OCI-LY1 (cell line): ENCODE results near the gene LRMDA.

Source experiments
- H2AFZ ChIP-seq: fragments of 200-600 bp; sonication (generic), shearing (Covaris generic); 2 replicates; pipeline ENCODE4 v1.6.0; 2014; ENCODE audit warnings: antibody characterized with exemption, mild to moderate bottlenecking, low read length
- H3F3A ChIP-seq: fragments of 200-600 bp; sonication (generic), shearing (Covaris generic); 2 replicates; pipeline ENCODE4 v1.6.0; 2014; ENCODE audit warnings: mild to moderate bottlenecking, antibody characterized with exemption, low read length, moderate library complexity; ENCODE audit not compliant: insufficient read depth
- H3K27ac ChIP-seq: fragments of 200-600 bp; sonication (generic); 2 replicates; pipeline ENCODE4 v1.5.1; 2014; ENCODE audit warnings: low read length, mixed run types, mild to moderate bottlenecking, low read depth; ENCODE audit not compliant: poor library complexity, severe bottlenecking
- H3K27me3 ChIP-seq: fragments of 200-600 bp; sonication (generic); 2 replicates; pipeline ENCODE4 v1.6.0; 2014; ENCODE audit warnings: antibody characterized with exemption, mild to moderate bottlenecking, low read length, moderate library complexity; ENCODE audit not compliant: insufficient read depth
- H3K36me3 ChIP-seq: fragments of 200-600 bp; sonication (generic); 2 replicates; pipeline ENCODE4 v1.6.1; 2014; ENCODE audit warnings: mild to moderate bottlenecking, antibody characterized with exemption, low read length, moderate library complexity, mixed read lengths; ENCODE audit not compliant: insufficient read depth
- H3K4me1 ChIP-seq: fragments of 200-600 bp; sonication (generic); 2 replicates; pipeline ENCODE4 v1.5.1; 2014; ENCODE audit warnings: mild to moderate bottlenecking, low read length, moderate library complexity; ENCODE audit not compliant: insufficient read depth, severe bottlenecking
- H3K4me2 ChIP-seq: fragments of 200-600 bp; sonication (generic), shearing (Covaris generic); 2 replicates; pipeline ENCODE4 v1.6.1; 2014; ENCODE audit warnings: low read length
- H3K4me3 ChIP-seq: fragments of 200-600 bp; sonication (generic); 2 replicates; pipeline ENCODE4 v1.5.1; 2014; ENCODE audit warnings: low read length, low read depth, mild to moderate bottlenecking, mixed read lengths; ENCODE audit not compliant: poor library complexity, severe bottlenecking
- H3K79me2 ChIP-seq: fragments of 200-600 bp; shearing (Covaris generic); 2 replicates; pipeline ENCODE4 v1.6.1; 2016; ENCODE audit warnings: mixed run types, low read length, mixed read lengths; ENCODE audit not compliant: insufficient read depth
- H3K9ac ChIP-seq: fragments of 200-600 bp; sonication (generic), shearing (Covaris generic); 2 replicates; pipeline ENCODE4 v1.6.1; 2014; ENCODE audit warnings: mild to moderate bottlenecking, low read length, mixed read lengths
- H3K9me2 ChIP-seq: fragments of 200-600 bp; sonication (generic), shearing (Covaris generic); 2 replicates; pipeline ENCODE4 v1.6.1; 2014; ENCODE audit warnings: low read depth, mild to moderate bottlenecking, low read length, mixed read lengths
- H3K9me3 ChIP-seq: fragments of 200-600 bp; shearing (Covaris generic); 2 replicates; pipeline ENCODE4 v1.6.1; 2014; ENCODE audit warnings: low read length, mixed read lengths
- H4K20me1 ChIP-seq: fragments of 200-600 bp; sonication (generic), shearing (Covaris generic); 2 replicates; pipeline ENCODE4 v1.6.0; 2016; ENCODE audit warnings: mild to moderate bottlenecking, low read length; ENCODE audit not compliant: insufficient read depth
- CTCF ChIP-seq: fragments of 200-600 bp; sonication (generic), shearing (Covaris generic); IDR thresholded peaks from 2 replicates; pipeline ENCODE4 v1.5.1; 2017; ENCODE audit warnings: mild to moderate bottlenecking, antibody characterized with exemption, low read length, moderate library complexity, mixed read lengths
- EZH2 ChIP-seq: fragments of 200-600 bp; sonication (generic), shearing (Covaris generic); IDR thresholded peaks from 2 replicates; pipeline ENCODE4 v1.8.0; 2017; ENCODE audit warnings: borderline replicate concordance, mixed run types, mild to moderate bottlenecking, antibody characterized with exemption, low read length, moderate library complexity, mixed read lengths

The LRMDA gene

GRCh38 chr10:75538144-75538543 is 106.7 kb downstream of the LRMDA start:
- Histone ChIP-seq H3K9me2 (no peaks in the 10 kb centered on the region), H2AFZ (no peak overlapping the region), H3K4me1 (no peaks in the 10 kb centered on the region), H3K27me3 (no peaks in the 10 kb centered on the region), H3K4me3 (no peak overlapping the region), H3K27ac (no peak overlapping the region), H3K4me2 (no peak overlapping the region), H3K36me3 (no peaks in the 10 kb centered on the region), H4K20me1 (no peaks in the 10 kb centered on the region), H3K9me3 (no peaks in the 10 kb centered on the region), H3F3A (no peaks in the 10 kb centered on the region), H3K9ac (no peak overlapping the region), H3K79me2 (no peaks in the 10 kb centered on the region)
- no peak for TF ChIP-seq EZH2
- no peak for TF ChIP-seq CTCF

GRCh38 chr10:75538765-75539164 is 107.3 kb downstream of the LRMDA start:
- H3K4me3 ChIP-seq, result no peak overlapping the region
- no peaks in the 10 kb centered on the region for H3K9me2 ChIP-seq
- H4K20me1 ChIP-seq, result no peaks in the 10 kb centered on the region
- H3K36me3 ChIP-seq, result no peaks in the 10 kb centered on the region
- H3K4me2 ChIP-seq, result no peak overlapping the region
- H3K27ac ChIP-seq, result no peak overlapping the region
- H3K27me3 ChIP-seq, result no peaks in the 10 kb centered on the region
- H2AFZ ChIP-seq, result no peak overlapping the region
- H3K9me3 ChIP-seq, result no peaks in the 10 kb centered on the region
- H3K79me2 ChIP-seq, result no peaks in the 10 kb centered on the region
- H3K4me1 ChIP-seq, result no peaks in the 10 kb centered on the region
- TF ChIP-seq EZH2 (no peak), CTCF (no peak)
- H3F3A ChIP-seq, result no peaks in the 10 kb centered on the region
- H3K9ac ChIP-seq, result no peak overlapping the region

GRCh38 chr10:75540357-75540966 is 109.0 kb downstream of the LRMDA start:
- H3K36me3 ChIP-seq, result no peaks in the 10 kb centered on the region
- no peaks in the 10 kb centered on the region for H3K9me3 ChIP-seq
- no peaks in the 10 kb centered on the region for H3K9me2 ChIP-seq
- H2AFZ ChIP-seq, result no peak overlapping the region
- no peaks in the 10 kb centered on the region for H3K79me2 ChIP-seq
- H3K27ac ChIP-seq, result no peak overlapping the region
- no peak for TF ChIP-seq CTCF
- H3K9ac ChIP-seq, result no peak overlapping the region
- no peak overlapping the region for H3K4me3 ChIP-seq
- no peaks in the 10 kb centered on the region for H3K27me3 ChIP-seq
- H3K4me2 ChIP-seq, result no peak overlapping the region
- H4K20me1 ChIP-seq, result no peaks in the 10 kb centered on the region
- H3K4me1 ChIP-seq, result no peaks in the 10 kb centered on the region
- H3F3A ChIP-seq, result no peaks in the 10 kb centered on the region
